Spleen (tissue), 7 donors: Measurements from ENCODE around the gene USP10.

Experiments used
- CTCF ChIP-seq, 11 experiments: fragments of 200-600 bp in 7 of 11; fragments of 450-650 bp in 4 of 11; sonication (generic) in 4 of 11; IDR thresholded peaks in 8 of 11; conservative IDR thresholded peaks in 3 of 11; 1 replicate in 7 of 11; 2 replicates in 4 of 11; pipeline versions ENCODE4 v1.4.0 to v1.8.0; 2016 to 2021; ENCODE audit warnings: antibody characterized with exemption in 11 of 11, inconsistent platforms in 4 of 11, mild to moderate bottlenecking in 1 of 11
- POLR2A ChIP-seq, 3 donors: fragments of 450-650 bp; IDR thresholded peaks; one replicate each; pipeline ENCODE4 v1.5.1; 2017; ENCODE audit warnings: antibody characterized with exemption in 3 of 3, mild to moderate bottlenecking in 1 of 3
- donor health status: DM: no; HTN: no; CAD: no; lungs with moderate emphysema.
- donor health status: DM: no; HTN: no; CAD: no.
- donor health status: DM: no; HTN: no; CAD: no.

GRCh38 chr16:84786605-84787262 is 86.9 kb downstream of the USP10 start:
- TF ChIP-seq POLR2A (IDR thresholded peaks at IDR 0.05) (no peak), CTCF (IDR thresholded peaks at IDR 0.05 in 8 of 11, conservative IDR thresholded peaks at IDR 0.05 in 3 of 11) (no peak)
